DMS153 (cell line): ENCODE data around the gene FBXL14.

Experiments used
- DNase-seq: peaks from one replicate; lab custom pipeline; 2025; lab: John Stamatoyannopoulos, UW

FBXL14 gene

GRCh38 chr12:1593174-1594005, 991 bp downstream of the FBXL14 start:
- no peak for DNase-seq

DNA sequence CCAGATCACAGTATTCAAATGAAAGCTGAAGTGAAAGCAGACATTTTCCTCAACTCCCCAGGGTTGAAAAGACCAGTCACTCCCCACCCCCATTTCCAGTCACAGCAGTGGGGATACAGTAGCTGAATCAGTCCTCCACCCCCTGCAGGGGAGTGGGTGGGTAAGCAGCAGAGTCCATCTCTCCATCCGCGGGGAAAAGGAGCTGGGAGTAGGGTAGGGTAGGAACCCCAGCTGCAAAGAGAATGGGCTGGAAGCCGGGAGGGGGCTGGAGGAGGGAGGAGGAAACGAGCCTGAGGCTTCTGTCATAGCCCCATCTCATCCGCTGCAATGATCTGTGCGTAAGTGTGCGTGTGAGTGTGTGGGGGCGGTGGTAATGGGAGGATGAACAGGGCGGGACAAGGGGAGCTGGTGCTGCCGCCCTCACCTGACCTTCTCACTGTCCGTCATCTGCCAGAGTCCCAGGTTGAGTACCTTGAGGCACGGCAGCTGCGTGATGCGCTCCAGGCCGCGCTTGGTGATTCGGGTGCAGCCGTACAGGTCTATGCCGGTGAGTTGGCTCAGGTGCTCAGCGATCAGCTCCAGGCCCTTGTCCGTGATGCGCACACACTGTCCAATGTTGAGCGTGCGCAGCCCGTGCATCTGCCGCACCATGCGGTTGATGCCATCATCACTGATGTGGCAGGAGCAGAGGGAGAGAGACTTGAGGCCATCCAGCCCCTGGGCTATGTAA, 1.8 kb downstream of the FBXL14 start:
- DNase-seq = peak; percentile 26

- no peak for DNase-seq
These were observed 2.8 kb downstream of the FBXL14 start for GRCh38 chr12:1591543-1591942.

- DNase-seq = no peak
These were observed 3.3 kb downstream of the FBXL14 start for GRCh38 chr12:1591034-1591433.

GRCh38 chr12:1590221-1590979, 4.0 kb downstream of the FBXL14 start:
- DNase-seq = no peak

GRCh38 chr12:1588575-1588947, 5.8 kb downstream of the FBXL14 start:
- no peak for DNase-seq

GRCh38 chr12:1587927-1588574, 6.3 kb downstream of the FBXL14 start:
- no peak for DNase-seq

GRCh38 chr12:1584326-1584725, 10.1 kb downstream of the FBXL14 start:
- DNase-seq = no peak

- peak; percentile 79 for DNase-seq
These were observed 10.8 kb downstream of the FBXL14 start for GRCh38 chr12:1583421-1584078.

- no peak for DNase-seq
These were observed 11.7 kb downstream of the FBXL14 start for GRCh38 chr12:1582709-1583050.

DNA sequence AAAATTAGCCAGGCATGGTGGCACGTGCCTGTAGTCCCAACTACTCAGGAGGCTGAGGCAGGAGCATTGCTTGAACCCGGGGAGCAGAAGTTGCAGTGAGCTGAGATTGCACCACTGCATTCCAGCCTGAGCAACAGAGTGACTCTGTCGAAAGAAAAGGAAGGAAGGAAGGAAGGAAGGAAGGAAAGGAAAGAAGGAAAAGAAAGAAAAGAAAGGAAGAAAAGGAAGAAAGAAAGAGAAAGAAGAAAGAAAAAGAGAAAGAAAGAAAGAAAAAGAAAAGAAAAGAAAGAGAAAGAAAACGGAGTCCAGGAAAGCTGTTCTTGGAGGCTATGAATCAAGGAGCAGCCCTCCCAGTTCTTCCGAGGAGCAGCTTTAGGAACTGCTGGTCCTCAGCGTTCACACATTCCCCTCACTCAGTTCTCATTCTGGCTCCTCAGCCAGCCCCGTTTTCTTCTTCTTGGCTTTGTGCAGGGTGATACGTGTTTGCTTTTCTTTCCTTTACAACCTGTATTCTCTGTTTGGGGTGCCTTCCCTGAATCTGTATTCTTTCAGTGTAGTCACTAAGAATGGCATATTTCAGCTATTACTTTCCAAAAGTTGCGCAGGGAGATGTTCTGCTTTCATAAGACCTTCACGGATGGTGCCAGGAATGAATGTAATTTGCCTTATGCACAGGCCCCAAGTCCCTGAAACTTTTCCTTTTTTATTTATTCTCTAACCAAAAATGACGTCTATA, 12.2 kb downstream of the FBXL14 start:
- no peak for DNase-seq

DNA sequence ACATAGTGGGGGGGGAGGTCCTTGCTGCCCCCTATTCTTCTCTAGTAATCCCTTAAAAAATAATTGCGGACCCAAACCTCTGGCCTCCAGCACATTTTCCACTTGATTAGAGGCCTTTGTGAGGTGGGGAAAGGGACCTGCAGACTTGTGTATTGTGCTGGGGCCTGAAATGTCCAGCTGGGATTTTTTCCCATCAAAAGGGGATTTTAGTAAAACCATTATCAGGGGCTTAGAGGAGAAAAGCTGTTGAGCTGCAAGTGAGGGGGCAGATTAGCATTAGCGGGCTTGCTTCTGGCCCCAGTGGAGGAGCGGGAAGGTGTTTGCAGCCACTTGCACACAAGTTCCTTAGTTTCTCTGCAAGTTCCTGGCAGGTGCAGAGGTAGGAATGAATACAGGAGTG, 13.9 kb downstream of the FBXL14 start:
- no peak for DNase-seq

DNA sequence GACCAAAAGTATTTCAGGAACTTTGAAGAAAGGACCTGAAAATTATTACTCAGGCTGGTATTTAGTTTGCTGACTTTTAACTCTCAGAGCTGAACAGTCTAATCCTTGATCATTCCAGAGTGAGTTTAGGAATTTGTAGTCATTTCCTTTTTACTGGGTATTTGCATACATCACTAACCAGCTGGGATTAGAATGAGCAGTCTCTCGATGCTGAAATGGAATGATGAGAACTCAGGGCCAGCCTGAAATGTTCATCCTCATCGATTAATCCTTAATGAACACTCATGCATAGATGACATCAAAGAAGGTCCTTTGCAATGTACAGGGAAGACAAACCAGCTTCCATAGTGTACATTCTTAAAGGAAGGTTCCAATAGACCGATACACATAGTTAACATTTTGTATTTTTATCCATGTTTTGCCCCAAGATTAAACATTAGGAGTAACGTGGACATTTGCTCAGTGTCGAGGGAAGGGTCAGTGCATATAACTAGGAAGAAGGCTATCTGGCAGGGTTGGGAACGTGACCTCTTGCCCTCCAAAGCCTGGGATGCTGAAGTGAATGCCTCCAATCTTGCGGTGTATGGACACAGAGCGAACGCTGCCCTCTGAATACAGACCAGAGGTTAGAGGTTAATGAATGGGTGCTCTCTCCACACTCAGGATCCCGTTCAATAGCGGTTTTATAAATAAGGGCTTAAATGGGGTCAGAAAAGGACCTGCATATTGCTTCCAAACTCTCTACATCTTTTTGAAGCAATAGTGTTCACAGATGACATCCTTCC, 14.5 kb downstream of the FBXL14 start:
- DNase-seq = no peak

DNA sequence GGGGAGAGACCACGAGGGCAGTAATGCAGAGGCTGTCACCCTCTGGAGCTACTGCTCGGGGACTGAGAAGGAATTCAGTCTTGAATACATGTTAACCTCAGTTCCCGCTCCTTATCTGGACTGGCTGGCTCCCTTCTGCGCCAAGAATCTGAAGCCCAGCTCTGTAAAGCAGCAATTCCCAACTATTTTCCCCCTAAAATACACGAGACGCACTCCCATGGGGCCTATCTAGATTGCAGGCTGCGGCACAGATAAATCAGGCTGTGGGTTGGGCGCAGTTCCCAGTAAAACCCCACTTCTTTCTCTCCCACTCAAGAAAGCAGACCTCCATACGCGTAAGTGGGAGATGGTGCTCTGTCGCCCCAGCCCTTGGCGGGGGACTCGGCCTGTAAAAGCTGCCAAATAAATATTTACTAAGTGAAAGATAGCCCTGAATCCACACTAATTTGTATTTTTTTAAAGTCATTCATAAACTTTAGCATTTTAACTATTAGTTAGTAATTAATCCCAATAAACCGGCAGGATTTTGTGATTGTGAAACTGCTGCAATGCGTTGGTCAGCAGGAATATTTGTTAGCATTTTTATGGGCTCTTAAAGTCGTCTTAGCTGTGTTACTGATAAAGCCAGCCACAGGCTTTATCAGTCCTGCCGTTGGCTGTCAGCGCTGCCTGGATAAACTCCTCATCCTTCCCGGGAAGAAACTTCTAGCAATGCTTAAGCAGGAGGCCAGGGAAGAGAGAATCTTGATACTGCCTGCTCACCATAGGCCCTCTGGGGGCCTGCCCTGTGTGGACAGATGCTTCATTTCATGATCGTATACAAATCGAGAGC, 17.8 kb downstream of the FBXL14 start:
- DNase-seq = no peak

DNA sequence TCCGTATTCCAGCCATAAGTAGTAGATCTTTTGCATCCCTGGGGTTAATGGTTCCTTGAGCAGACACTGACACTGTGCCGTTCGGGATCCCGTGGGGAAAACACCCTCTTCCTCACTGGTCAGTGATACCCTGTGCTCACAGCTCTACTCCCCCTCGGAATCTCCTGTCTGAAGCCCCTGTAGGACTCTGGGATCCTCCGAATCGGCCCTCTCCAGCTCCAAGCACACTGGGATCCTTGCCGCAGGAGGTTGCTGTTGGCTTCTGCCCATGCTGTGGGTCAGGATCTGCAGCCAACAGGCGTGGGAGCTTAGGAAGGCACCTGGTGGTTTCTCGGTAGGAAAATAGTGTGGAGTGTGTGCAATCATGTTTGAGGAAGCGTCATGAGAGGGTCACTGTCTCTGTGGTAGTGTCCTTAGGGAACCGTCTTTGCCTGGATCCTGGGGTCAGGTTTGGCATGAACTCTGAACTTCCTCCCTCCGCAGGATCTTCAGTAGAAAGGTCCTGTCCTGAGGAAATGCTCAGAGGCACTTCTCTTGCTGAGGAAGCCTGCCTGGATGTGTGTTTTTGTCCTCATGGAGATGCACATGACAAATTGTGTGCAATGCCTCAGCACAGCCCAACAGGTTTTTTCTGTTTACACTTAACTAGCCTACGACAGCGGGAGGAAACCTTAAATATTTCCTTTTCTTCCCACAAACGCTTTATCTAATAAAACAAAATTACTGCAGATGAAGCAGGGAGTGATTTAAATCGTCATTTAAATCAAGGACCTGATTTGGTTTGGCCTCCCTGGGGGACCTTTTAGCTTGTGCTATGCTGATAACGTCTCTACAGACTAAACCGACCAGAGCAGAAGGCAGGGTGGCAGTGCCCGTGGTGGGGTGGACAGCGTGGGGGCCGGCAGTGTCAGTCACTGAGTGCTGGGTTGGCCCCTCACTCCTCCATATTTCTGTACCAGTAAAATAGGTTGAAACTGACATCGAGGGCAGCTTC, 18.7 kb downstream of the FBXL14 start:
- DNase-seq = no peak

DNA sequence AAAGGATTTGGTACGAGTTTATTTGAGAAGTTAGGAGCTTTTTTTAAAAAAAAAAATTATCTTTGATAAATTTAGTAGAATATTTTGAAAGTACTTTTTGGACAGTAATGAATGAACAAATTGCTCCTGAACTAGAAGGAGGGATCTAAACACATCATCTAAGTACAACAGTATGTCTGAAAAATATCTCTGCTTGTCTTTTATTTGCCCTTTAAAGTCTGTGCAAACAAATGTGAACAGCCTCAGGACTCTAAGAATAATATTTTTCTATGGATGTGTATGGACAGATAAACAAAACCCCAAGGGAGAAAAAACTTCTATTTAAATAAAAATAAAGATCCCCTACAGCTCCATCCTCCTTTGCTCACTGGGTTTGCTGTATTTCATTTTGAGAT, 19.5 kb downstream of the FBXL14 start:
- DNase-seq = no peak

- no peak for DNase-seq
These were observed 20.2 kb downstream of the FBXL14 start for GRCh38 chr12:1573960-1574864.
